Measurements from ENCODE around the gene WDSUB1.

WDSUB1 gene

DNA sequence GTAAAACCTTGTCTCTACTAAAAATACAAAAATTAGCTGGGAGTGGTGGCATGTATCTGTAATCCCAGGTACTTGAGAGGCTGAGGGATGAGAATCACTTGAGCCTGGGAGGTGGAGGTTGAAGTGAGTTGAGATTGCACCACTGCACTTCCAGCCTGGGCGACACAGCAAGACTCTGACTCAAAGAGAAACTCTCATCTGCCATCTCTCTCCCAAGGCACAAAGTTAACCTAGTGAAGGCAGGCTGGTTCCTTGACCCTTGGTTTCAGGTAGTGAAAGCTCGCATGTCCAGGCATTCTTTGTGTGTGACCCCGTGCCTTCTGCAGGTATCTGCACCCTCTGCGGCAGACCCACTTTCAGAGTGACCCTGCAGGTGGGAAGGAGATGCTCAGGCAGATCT is 100.0 kb downstream of the WDSUB1 start:
- TF ChIP-seq CTCF (IDR thresholded peaks at IDR 0.05; ENCODE audit: low read length, missing control alignments) = no peak

More for the DNA sequence above, 100.0 kb downstream of the WDSUB1 start:
- no peak overlapping the region for H3K4me3 ChIP-seq (replicated peaks; ENCODE audit: low read depth, low read length)
- DNase-seq (ENCODE audit: low read depth) = no peak

Data from fibroblast of pulmonary artery (primary cell).